CD8-positive, alpha-beta memory T cell (primary cell): ENCODE data around the gene IRF6. TPM values are rescaled to one million over a fixed set of nuclear protein-coding genes. Genes with fewer than 3 reads are reported as not detected.
A peak's percentile ranks its signal among the peaks of the same experiment; 100 is the strongest.

Source experiments
- CTCF ChIA-PET: fragments of 350-600 bp; sonication (Branson Sonifier 250); formaldehyde crosslinking; loops from one replicate; lab custom pipeline; 2021; ENCODE audit warnings: antibody characterized with exemption; lab: Charles Lee
- POLR2A ChIA-PET: fragments of 350-600 bp; sonication (Branson Sonifier 250); formaldehyde crosslinking; loops from one replicate; lab custom pipeline; 2021; ENCODE audit warnings: antibody characterized with exemption; lab: Charles Lee
- DNase-seq, 5 donors: peaks; one replicate each; pipeline versions ENCODE4 v3.0.0 to v3.0.0-alpha.2; 2020 to 2022; ENCODE audit warnings: mixed read lengths in 1 of 5
- H3K27ac ChIP-seq: one replicate; pipeline ENCODE4 v1.7.0; 2013; ENCODE audit warnings: low read depth, mild to moderate bottlenecking, low read length, moderate library complexity
- H3K27me3 ChIP-seq: 2 replicates; pipeline ENCODE4 v1.7.0; 2013; ENCODE audit warnings: low read length, mild to moderate bottlenecking; ENCODE audit not compliant: insufficient read depth, poor library complexity, severe bottlenecking
- H3K36me3 ChIP-seq: 2 replicates; pipeline ENCODE4 v1.7.0; 2013; ENCODE audit warnings: mild to moderate bottlenecking, low read length, moderate library complexity; ENCODE audit not compliant: insufficient read depth
- H3K4me1 ChIP-seq: 2 replicates; pipeline ENCODE4 v1.7.0; 2013; ENCODE audit warnings: mild to moderate bottlenecking, low read length, moderate library complexity; ENCODE audit not compliant: insufficient read depth
- H3K4me3 ChIP-seq: 2 replicates; pipeline ENCODE4 v1.7.0; 2013; ENCODE audit warnings: mild to moderate bottlenecking, low read length
- H3K9me3 ChIP-seq: 2 replicates; pipeline ENCODE4 v1.7.0; 2013; ENCODE audit warnings: mild to moderate bottlenecking, low read length
- H3K27ac Mint-ChIP-seq, 8 donors: one replicate each; pipeline ENCODE4 v1.8.0; 2020 to 2021; ENCODE audit warnings: mixed read lengths in 8 of 8, mild to moderate bottlenecking in 6 of 8, inconsistent platforms in 3 of 8, moderate library complexity in 3 of 8
- H3K27me3 Mint-ChIP-seq, 2 donors: one replicate each; pipeline ENCODE4 v1.8.0; 2020 to 2021; ENCODE audit warnings: mixed read lengths in 2 of 2, mild to moderate bottlenecking in 1 of 2, moderate library complexity in 1 of 2
- H3K36me3 Mint-ChIP-seq, 3 donors: one replicate each; pipeline ENCODE4 v1.8.0; 2020 to 2021; ENCODE audit warnings: mixed read lengths in 3 of 3, inconsistent platforms in 1 of 3, mild to moderate bottlenecking in 1 of 3
- H3K4me1 Mint-ChIP-seq, 3 donors: one replicate each; pipeline ENCODE4 v1.8.0; 2020 to 2021; ENCODE audit warnings: mixed read lengths in 3 of 3, inconsistent platforms in 1 of 3, mild to moderate bottlenecking in 1 of 3
- H3K4me3 Mint-ChIP-seq, 7 donors: one replicate each; pipeline ENCODE4 v1.8.0; 2020 to 2021; ENCODE audit warnings: mixed read lengths in 7 of 7, mild to moderate bottlenecking in 6 of 7, moderate library complexity in 4 of 7, inconsistent platforms in 2 of 7
- H3K9me3 Mint-ChIP-seq, 5 donors: one replicate each; pipeline ENCODE4 v1.8.0; 2020 to 2022; ENCODE audit warnings: mixed read lengths in 5 of 5, mild to moderate bottlenecking in 3 of 5, moderate library complexity in 2 of 5, inconsistent platforms in 1 of 5
- polyA plus RNA-seq: library from polyadenylated mRNA; unstranded; fragments of 300-500 nt; fragmentation: Illumina TruSeq; gene quantifications from one replicate; pipeline ENCODE4 v1.2.3, GENCODE V29; 2021
- total RNA-seq, 2 experiments: library from RNA; stranded (reverse); gene quantifications; one replicate each; pipeline ENCODE4 v1.2.3, GENCODE V29; 2021

The IRF6 gene
- total and polyA plus RNA-seq, 3 experiments from 2014 or later: 1.0 to 1.2 (median 1.2) TPM

DNA sequence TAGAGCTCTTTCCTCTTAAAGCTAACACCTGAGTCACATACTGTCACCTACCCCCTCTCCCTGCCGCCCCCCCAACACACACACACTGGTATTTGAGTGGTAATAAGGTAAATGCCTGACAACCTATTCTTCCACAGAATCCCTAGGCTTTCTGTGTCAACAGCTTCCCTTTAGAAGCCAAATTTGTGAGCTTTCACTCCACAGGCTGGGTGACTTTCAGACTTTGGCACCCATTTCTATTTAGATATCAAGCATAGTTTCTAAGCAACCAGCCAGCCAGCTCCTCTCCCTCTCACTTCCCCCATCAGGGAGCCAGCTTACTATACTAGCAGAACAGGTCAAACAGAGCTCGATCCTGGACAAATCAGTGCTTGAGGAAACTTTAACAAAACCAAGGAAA, 18.4 kb downstream of the IRF6 start:
- H3K27me3 Mint-ChIP-seq: peaks cover 3 to 8% of the 10 kb centered on the region in 2 donors
- peaks cover 0 to 34% (median 3%) of the 10 kb centered on the region in 3 donors for H3K36me3 Mint-ChIP-seq
- Histone ChIP-seq H3K27me3 (no peaks in the 10 kb centered on the region), H3K9me3 (no peaks in the 10 kb centered on the region), H3K4me3 (no peak overlapping the region), H3K27ac (no peak overlapping the region), H3K36me3 (no peaks in the 10 kb centered on the region), H3K4me1 (peaks cover 20% of the 10 kb centered on the region)
- H3K4me3 Mint-ChIP-seq: peak overlapping the region in 1 of 7 donors; percentile 17
- H3K27ac Mint-ChIP-seq: peak overlapping the region in 1 of 8 donors; percentile 31
- no peaks in the 10 kb centered on the region for H3K9me3 Mint-ChIP-seq
- ChIA-PET CTCF (interaction anchor here (1.2 to 1.3 kb wide), 2 partner anchors 19 to 40 kb away, joined by 3 to 4 read pairs; partner anchors contain the start of gene UTP25), POLR2A (no interaction called here)
- H3K4me1 Mint-ChIP-seq: peaks cover 17 to 31% (median 30%) of the 10 kb centered on the region in 3 donors
- no peak for DNase-seq

DNA sequence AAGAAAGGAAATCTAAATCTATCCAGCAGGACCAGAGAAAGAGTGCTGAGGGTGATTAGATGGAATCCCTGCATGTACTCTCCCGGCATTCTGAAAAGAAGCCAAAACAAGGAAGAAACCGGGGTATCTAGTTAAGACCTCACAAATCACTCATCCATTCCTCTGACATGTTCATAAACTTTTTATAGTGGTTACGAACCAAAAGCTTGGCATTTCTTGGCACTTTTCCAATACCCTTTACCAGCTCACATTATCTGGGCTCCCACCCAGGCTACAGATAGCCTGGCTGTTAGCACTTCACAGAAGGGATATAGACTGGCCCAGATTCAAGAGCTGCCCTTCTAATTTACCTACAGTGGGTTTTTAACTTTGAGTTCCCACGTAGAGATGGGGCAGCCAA, 19.8 kb downstream of the IRF6 start:
- no peaks in the 10 kb centered on the region for H3K36me3 ChIP-seq
- peak overlapping the region in 1 of 7 donors; percentile 15 for H3K4me3 Mint-ChIP-seq
- no peaks in the 10 kb centered on the region for H3K9me3 ChIP-seq
- no peaks in the 10 kb centered on the region for H3K9me3 Mint-ChIP-seq
- H3K4me3 ChIP-seq: no peak overlapping the region
- no peak overlapping the region for H3K27ac ChIP-seq
- H3K4me1 Mint-ChIP-seq: peaks cover 17 to 41% (median 31%) of the 10 kb centered on the region in 3 donors
- H3K36me3 Mint-ChIP-seq: peaks cover 0 to 44% (median 2%) of the 10 kb centered on the region in 3 donors
- ChIA-PET CTCF (interaction anchor here (0.8 to 1.3 kb wide), 4 partner anchors 25 to 38 kb away, joined by 3 read pairs; no protein-coding TSS in a partner anchor), POLR2A (interaction anchor here (2.4 kb wide), 1 partner anchor 20 kb away, joined by 7 read pairs; the partner anchor contains the start of gene IRF6)
- H3K27ac Mint-ChIP-seq: peak overlapping the region in 2 of 8 donors; percentile 86 to 99
- H3K27me3 Mint-ChIP-seq: peaks cover 2 to 5% of the 10 kb centered on the region in 2 donors
- no peak for DNase-seq
- H3K27me3 ChIP-seq: no peaks in the 10 kb centered on the region
- H3K4me1 ChIP-seq: peaks cover 20% of the 10 kb centered on the region

DNA sequence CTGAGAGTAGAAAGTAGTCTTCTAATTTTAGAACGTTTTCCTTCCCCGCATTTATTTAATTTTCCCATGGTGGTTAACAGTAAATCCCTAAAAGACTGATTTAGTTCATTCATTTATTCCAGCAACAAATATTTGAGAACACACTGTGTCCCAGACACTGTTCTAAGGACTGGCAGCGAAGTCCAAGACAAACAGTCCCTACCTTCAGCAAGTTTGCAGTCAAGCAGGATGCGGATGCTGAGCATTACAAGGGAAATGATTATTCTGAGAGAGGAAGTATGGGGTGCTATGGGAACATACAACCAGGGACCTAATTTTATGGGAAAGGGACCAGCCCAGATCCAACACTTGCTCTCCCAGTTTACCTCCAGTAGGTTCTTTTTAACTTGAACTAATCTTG, 20.4 kb downstream of the IRF6 start:
- peaks cover 0 to 5% of the 10 kb centered on the region in 2 donors for H3K27me3 Mint-ChIP-seq
- H3K4me1 Mint-ChIP-seq: peaks cover 17 to 41% (median 31%) of the 10 kb centered on the region in 3 donors
- peak overlapping the region; percentile 90 to 99 (median 98) for H3K27ac Mint-ChIP-seq
- H3K4me3 ChIP-seq: no peak overlapping the region
- no peaks in the 10 kb centered on the region for H3K36me3 ChIP-seq
- H3K9me3 Mint-ChIP-seq: no peaks in the 10 kb centered on the region
- CTCF ChIA-PET: interaction anchor here (1.0 to 3.2 kb wide), 7 partner anchors 11 to 39 kb away, joined by 3 to 21 read pairs (median 4); no protein-coding TSS in a partner anchor
- POLR2A ChIA-PET: interaction anchor here (2.4 kb wide), 1 partner anchor 20 kb away, joined by 7 read pairs; the partner anchor contains the start of gene IRF6
- peaks cover 20% of the 10 kb centered on the region for H3K4me1 ChIP-seq
- H3K36me3 Mint-ChIP-seq: peaks cover 0 to 44% (median 2%) of the 10 kb centered on the region in 3 donors
- no peak overlapping the region for H3K27ac ChIP-seq
- no peak overlapping the region for H3K4me3 Mint-ChIP-seq
- no peak for DNase-seq
- no peaks in the 10 kb centered on the region for H3K9me3 ChIP-seq
- no peaks in the 10 kb centered on the region for H3K27me3 ChIP-seq

DNA sequence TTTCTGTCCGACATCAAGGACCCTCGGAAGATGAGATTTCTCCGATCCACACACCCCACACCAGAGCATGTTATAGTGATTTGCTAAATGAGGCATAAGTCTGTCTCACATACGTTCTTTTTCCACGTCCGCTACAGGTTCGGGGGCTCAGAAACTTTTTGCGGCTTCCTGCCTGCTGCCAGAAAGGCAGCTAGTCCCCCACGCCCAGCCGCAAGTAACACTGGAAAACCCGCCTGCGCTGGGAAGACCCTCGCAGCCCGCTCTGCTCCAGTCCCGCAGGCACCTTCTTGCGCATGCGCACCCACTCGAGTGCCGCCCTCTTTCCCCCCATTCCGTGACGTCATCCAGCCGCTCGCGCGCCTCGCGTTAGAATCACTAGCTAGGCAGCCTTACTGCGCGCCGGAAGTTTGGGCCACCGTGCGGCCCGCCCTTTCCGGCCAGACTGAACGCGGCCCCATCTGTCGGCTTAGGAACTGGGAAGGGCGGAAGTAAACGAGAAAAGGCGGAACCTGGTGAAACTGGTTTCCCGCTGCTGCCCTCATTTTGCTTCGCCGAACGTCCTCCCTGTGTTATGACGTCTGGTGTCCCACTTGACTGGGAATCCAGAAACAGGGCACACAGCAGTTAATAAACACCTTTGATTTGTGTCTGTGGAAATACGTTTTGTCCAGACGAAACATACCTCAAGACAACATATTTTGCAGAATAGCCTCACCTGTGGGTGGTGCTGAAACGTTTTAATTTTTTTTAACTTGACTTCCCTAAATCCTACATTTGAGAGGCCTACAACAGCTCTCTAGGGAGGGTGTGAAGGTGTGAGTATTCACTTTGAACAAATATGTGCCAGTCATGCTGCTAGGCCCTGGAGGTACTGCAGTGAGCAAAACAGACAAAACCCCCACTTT, 21.4 kb downstream of the IRF6 start, which contains the start of gene C1orf74:
Gene C1orf74 (minus strand): TSS at position 295 of the 905 bp plus-strand sequence. CDS start 925 bp downstream, outside the sequence.
- POLR2A ChIA-PET: interaction anchor here (1.0 to 3.0 kb wide), 5 partner anchors 12 to 28 kb away, joined by 3 to 28 read pairs (median 7); partner anchors contain the start of genes IRF6 and TRAF3IP3
- CTCF ChIA-PET: interaction anchor here (0.6 to 3.2 kb wide), 9 partner anchors 10 to 43 kb away, joined by 3 to 21 read pairs (median 4); partner anchors contain the start of genes IRF6 and UTP25

DNA sequence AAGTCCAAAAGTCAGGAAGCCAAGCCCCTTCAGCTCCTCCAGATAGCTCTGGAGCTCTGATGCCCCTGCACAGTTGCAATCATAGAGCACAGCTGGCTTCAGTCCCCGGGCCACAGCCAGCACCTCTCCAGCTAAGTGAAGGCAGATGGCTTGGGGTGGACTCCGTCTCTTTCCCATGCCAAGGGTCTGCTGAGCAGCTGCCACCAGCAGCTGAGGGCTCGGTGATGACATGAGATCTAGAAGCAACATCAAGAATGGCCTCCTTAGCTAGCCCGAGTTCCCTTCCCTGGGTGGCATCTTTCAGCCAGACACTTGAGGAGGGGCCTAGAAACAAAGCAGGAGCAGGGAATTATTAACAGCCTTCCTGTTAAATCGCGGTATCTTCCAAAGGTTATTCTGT, 22.6 kb downstream of the IRF6 start:
- peaks cover 20% of the 10 kb centered on the region for H3K4me1 ChIP-seq
- no peak for DNase-seq
- peaks cover 19 to 54% (median 47%) of the 10 kb centered on the region in 3 donors for H3K4me1 Mint-ChIP-seq
- peaks cover 0 to 3% of the 10 kb centered on the region in 2 donors for H3K27me3 Mint-ChIP-seq
- peak overlapping the region; percentile 34 to 99 (median 93) for H3K4me3 Mint-ChIP-seq
- H3K36me3 ChIP-seq: peaks cover 19% of the 10 kb centered on the region
- H3K27ac ChIP-seq: no peak overlapping the region
- H3K27me3 ChIP-seq: no peaks in the 10 kb centered on the region
- peak overlapping the region; percentile 76 to 99 (median 98) for H3K27ac Mint-ChIP-seq
- H3K36me3 Mint-ChIP-seq: peaks cover 0 to 56% (median 8%) of the 10 kb centered on the region in 3 donors
- peak overlapping the region; percentile 89 for H3K4me3 ChIP-seq
- H3K9me3 Mint-ChIP-seq: no peaks in the 10 kb centered on the region
- POLR2A ChIA-PET: interaction anchor here (2.0 to 3.0 kb wide), 3 partner anchors 11 to 27 kb away, joined by 7 to 28 read pairs (median 20); partner anchors contain the start of gene TRAF3IP3
- H3K9me3 ChIP-seq: no peaks in the 10 kb centered on the region
- CTCF ChIA-PET: interaction anchor here (0.6 to 3.2 kb wide), 3 partner anchors 11 to 35 kb away, joined by 3 to 21 read pairs (median 6); no protein-coding TSS in a partner anchor

More for the DNA sequence above, 21.4 kb downstream of the IRF6 start, which contains the start of gene C1orf74:
- H3K9me3 Mint-ChIP-seq: no peaks in the 10 kb centered on the region
- peaks cover 8% of the 10 kb centered on the region for H3K36me3 ChIP-seq
- peak within 1 kb of the TSS; percentile 90 to 99 (median 98) for H3K27ac Mint-ChIP-seq
- no peaks in the 10 kb centered on the region for H3K9me3 ChIP-seq
- peaks cover 0 to 47% (median 2%) of the 10 kb centered on the region in 3 donors for H3K36me3 Mint-ChIP-seq
- DNase-seq: peak; percentile 98 to 100 (median 99)
- peaks cover 20% of the 10 kb centered on the region for H3K4me1 ChIP-seq
- H3K4me3 Mint-ChIP-seq: peak within 1 kb of the TSS; percentile 85 to 99 (median 93)
- H3K27me3 Mint-ChIP-seq: peaks cover 0 to 5% of the 10 kb centered on the region in 2 donors
- peak within 1 kb of the TSS; percentile 89 for H3K4me3 ChIP-seq
- no peaks in the 10 kb centered on the region for H3K27me3 ChIP-seq
- H3K4me1 Mint-ChIP-seq: peaks cover 17 to 45% (median 41%) of the 10 kb centered on the region in 3 donors
- peak within 1 kb of the TSS; percentile 90 for H3K27ac ChIP-seq

DNA sequence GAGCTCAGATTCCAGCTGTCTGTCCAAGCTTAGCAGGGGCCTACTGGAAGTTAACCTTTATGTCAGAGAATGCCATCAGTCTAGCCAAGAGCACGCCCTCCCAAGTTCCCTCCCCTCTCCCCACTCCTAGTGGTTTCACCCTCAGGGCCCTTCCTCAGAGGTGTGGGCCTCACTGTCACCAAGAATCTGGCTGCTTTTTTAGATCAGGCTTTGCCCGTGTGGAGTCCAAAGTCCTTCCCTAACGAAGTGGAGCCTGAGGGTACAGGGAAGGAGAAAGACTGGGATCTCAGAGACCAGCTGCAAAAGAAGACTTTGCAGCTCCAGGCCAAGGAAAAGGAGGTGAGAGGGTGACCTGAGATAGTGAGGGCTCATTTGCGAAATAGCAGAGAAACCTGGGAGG, 25.7 kb downstream of the IRF6 start:
- Mint-ChIP-seq H3K36me3 (peaks cover 0 to 64% (median 20%) of the 10 kb centered on the region in 3 donors), H3K9me3 (no peaks in the 10 kb centered on the region), H3K27me3 (peaks cover 0 to 2% of the 10 kb centered on the region in 2 donors), H3K4me3 (no peak overlapping the region), H3K27ac (peak overlapping the region; percentile 8 to 79 (median 52)), H3K4me1 (peaks cover 29 to 68% (median 65%) of the 10 kb centered on the region in 3 donors)
- DNase-seq: no peak
- Histone ChIP-seq H3K27me3 (no peaks in the 10 kb centered on the region), H3K27ac (no peak overlapping the region), H3K4me3 (no peak overlapping the region), H3K36me3 (peaks cover 50% of the 10 kb centered on the region), H3K9me3 (no peaks in the 10 kb centered on the region), H3K4me1 (peaks cover 23% of the 10 kb centered on the region)
- ChIA-PET CTCF (interaction anchor here (1.3 kb wide), 1 partner anchor 11 kb away, joined by 4 read pairs; no protein-coding TSS in a partner anchor), POLR2A (interaction anchor here (1.3 to 2.6 kb wide), 2 partner anchors 11 to 23 kb away, joined by 5 to 18 read pairs; no protein-coding TSS in a partner anchor)

DNA sequence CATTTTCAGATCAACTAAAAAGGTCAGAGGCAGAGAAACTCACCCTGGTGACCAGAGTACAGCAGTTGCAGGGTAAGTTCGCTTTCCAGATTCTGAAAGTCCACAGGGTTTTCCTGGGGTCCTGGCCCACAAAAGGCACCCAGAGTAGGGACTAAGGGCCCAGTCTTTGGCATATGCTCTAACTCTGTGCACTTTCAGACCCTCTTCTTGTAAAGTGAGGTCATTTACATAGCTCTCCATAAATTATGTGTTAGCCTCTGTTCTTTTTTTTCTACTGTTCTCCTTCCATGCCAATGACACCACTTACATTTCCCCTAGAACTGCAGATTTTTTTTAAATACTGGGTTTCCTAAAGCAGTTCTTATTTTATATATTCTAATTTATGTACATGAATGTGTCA, 27.8 kb downstream of the IRF6 start:
- Mint-ChIP-seq H3K27me3 (no peaks in the 10 kb centered on the region), H3K4me3 (no peak overlapping the region), H3K4me1 (peaks cover 28 to 47% (median 44%) of the 10 kb centered on the region in 3 donors), H3K9me3 (no peaks in the 10 kb centered on the region), H3K27ac (peak overlapping the region in 5 of 8 donors; percentile 7 to 65 (median 40)), H3K36me3 (peaks cover 0 to 59% (median 35%) of the 10 kb centered on the region in 3 donors)
- ChIA-PET CTCF (interaction anchor here (1.2 kb wide), 1 partner anchor 12 kb away, joined by 3 read pairs; no protein-coding TSS in a partner anchor), POLR2A (no interaction called here)
- peaks cover 26% of the 10 kb centered on the region for H3K4me1 ChIP-seq
- no peak overlapping the region for H3K4me3 ChIP-seq
- no peaks in the 10 kb centered on the region for H3K27me3 ChIP-seq
- no peak for DNase-seq
- H3K9me3 ChIP-seq: no peaks in the 10 kb centered on the region
- peaks cover 68% of the 10 kb centered on the region for H3K36me3 ChIP-seq
- H3K27ac ChIP-seq: no peak overlapping the region
